OCI-M2 (cell line): Measurements from ENCODE around the gene TIPARP.

Experiments
- DNase-seq: peaks from one replicate; lab custom pipeline; 2025; ENCODE audit not compliant: unreplicated experiment; lab: John Stamatoyannopoulos, UW

The TIPARP gene

DNA sequence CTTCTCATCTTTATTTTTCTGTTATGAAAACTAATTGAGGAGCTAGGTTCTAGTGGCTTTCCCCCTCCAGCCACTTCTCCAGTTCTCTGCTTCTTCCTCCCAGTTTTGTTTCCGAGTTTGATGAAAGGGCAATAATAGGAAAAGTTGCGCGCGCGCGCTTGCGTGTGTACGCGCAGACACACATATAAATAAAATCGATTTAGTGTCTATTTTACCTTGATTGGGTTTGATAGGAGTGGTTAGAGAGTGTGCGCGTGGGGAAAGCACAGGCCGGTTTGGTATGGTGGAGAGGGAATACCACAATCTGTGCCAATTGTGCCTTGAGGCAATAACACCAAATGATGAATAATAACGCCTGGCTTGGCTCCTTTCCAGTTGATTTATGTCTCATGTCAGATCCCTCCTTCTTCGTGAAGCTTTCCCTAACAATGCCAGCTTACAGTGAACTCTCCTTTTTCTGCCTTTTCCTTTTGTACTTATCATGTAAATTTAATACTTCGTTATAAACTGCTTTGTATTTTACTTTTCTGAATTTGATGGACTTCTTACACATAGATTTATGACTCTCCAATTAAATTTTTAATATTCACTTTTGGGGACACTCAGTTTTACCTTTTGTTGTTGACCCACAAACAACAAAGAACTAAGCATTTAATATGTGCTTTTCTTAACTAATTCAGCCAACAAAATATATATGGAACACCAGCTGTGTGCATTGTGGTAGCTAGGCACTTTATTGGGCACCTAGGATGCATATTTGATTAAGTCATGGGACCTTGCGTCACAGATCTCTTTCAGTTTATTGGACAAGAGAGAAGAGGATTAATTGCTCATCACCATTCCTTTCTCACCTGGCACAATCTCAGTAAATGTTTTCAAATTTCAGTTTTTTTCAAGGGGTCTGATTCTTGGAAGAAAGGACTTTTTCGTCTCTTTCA, 1.7 kb downstream of the TIPARP start:
- no peak for DNase-seq

DNA sequence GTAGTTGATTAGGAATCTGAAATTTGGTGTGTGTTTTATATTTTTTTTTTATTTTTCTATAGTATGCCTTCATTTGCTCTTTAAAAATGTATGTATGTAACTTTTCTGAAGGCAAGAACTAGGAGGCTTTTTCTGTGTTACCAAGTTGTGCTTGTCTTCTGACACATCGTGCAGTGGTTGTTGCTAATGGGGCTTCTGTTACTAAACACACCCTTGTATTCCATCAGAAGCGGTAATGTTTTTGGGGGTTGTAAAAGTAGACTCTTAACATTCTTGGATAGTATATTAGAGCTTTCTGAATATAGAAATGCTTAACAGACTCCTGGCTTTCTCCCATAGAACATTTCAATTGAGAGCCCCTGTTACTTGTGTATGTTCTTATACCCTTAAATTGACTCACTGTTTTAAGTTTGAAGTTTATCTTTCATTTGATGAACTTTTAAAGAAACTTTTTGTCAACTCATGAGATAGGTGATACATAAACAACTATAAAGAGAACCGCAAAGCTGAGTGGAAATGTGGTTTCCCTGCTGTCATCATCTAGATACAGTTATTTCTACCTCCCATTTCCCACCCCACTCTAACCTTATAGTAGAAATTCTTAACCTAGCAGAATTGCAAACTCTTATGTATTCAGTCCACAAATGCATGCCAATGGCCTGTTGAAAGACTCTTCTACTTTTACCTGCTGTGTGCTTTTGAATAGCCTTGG, 2.5 kb downstream of the TIPARP start:
- no peak for DNase-seq

DNA sequence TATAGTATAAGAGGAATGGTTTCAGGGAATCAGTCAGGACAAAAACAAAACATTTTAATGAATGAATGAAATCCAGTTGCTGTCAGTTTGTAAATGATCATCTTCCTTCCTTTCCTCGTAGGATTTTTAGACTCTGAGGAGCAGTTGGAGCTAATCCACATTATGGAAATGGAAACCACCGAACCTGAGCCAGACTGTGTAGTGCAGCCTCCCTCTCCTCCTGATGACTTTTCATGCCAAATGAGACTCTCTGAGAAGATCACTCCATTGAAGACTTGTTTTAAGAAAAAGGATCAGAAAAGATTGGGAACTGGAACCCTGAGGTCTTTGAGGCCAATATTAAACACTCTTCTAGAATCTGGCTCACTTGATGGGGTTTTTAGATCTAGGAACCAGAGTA, 3.1 kb downstream of the TIPARP start:
- no peak for DNase-seq

DNA sequence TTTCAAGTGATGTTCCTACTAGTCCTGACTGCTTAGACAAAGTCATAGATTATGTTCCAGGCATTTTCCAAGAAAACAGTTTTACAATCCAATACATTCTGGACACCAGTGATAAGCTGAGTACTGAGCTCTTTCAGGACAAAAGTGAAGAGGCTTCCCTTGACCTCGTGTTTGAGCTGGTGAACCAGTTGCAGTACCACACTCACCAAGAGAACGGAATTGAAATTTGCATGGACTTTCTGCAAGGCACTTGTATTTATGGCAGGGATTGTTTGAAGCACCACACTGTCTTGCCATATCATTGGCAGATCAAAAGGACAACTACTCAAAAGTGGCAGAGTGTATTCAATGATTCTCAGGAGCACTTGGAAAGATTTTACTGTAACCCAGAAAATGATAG, 3.8 kb downstream of the TIPARP start:
- no peak for DNase-seq

DNA sequence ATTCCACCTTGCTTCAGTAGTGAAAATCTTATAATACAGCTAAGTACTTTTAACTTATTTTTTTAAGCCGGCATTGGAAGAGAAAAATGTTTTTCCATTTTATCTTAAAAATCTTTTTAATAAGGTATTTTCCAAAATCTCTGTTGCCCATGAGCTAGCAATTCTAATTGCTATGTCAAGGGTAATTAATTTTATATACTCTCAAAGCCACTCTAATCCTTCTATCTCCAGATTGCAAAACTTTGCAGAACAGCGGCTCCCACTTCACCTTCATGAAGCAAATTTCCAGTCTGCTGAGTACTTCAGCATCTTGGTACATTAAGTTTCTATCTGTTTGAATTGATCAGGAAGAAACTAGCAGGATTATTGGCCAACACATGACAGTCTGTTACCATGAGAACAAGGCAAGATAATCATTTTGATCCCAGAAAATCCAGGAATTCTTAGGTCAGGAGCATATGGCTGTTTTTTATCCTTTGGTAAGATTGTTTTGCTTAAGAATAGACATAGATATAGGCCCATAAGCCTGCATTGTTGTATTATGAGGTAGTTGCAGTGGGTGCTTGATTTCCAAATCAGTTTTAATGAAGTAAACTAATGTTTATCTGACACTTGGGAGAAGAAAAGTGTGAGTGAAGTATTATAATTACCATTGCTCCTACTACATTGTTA, 6.0 kb downstream of the TIPARP start:
- DNase-seq: no peak

DNA sequence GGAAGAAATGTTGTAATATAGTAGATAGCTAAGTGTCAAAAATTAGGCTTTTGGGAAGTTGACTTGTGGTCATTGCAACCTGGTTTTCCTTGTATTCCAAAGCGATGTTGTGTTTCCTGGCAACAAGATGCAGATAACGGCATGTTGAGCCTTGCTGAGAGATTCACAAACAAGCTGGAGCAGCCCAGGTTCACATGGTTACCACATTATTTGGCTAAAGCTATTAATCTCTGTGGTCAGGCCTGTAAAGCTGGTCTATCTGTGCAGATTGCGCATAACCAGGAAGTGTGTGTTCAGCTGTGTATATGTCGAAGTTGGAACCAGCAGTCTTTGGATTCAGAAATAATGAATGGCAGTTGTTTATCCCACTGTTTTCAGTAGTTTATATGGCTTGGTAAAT, 6.6 kb downstream of the TIPARP start:
- DNase-seq: no peak

DNA sequence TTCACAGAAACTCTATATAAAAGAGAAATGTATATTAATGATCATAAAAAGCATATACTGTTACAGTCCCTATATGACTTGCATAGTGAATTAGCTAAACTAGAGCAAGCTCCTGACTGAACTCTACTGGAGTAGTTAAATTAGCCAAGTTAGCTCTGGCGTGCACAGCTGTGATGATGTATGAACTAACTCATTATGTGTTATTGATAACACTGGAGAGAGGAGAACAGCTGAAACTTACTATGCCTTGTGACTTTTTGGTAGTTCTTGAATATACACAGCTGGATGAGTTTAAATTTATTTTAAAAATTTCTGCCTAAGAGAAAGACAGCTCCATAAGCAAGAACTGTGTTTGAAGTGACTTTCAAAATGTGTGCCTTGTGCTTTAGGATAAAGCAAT, 8.1 kb downstream of the TIPARP start:
- DNase-seq: no peak

DNA sequence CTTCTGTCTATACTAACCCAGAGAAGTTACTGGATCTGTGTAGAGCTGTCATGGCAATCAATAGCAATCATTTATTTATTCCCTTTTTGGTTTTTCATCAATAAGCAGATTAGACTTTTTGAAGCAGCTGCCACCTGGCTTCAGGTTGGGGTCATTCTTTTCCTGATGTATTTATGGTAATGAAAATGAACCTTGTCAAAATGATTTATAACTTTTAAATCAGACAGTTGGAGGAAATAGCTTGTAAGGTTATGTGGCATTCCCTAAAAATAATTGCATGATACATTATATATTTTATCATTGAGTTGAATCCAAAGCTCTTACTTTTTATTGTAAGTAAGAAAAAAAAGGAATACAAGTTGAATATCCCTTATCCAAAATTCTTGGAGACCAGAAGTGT, 8.6 kb downstream of the TIPARP start:
- no peak for DNase-seq

DNA sequence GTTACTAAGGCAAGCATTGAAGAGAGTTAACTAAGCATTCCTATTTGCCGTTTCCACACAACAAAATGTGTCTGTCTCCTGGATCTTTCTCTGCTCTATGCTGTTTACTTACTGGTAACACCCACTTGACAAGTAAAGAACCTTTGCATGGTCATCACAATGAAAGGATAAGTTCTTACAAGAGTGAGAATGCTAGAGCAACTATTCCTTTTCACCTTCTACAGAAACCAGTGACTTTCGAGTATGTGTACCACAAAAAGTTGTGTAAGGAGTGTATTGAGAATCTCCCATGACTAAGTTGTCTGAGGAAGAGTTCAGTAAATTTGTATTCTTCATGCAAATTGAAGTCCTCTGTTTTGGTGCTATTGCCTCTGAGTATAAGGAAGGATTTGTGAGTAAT, 10.8 kb downstream of the TIPARP start:
- DNase-seq: no peak

DNA sequence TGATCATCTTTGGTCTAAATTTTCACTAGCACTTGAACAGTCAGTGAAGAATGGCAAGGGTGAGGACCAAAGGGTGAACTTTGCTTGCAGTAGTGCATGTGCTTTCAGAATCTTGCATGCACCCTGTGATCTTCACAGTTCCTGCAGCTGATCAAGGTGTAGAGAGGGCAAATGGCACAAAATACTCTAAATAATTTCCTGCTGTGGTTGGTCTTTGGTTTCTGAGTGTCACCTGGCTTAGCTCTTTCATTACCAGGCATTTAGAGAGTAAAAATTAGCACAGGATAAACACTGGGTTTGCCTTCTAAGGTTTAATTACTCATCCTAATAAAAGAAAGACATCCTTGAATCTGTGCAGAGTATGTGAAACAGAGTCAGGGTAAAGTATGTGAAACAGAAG, 11.4 kb downstream of the TIPARP start:
- no peak for DNase-seq

DNA sequence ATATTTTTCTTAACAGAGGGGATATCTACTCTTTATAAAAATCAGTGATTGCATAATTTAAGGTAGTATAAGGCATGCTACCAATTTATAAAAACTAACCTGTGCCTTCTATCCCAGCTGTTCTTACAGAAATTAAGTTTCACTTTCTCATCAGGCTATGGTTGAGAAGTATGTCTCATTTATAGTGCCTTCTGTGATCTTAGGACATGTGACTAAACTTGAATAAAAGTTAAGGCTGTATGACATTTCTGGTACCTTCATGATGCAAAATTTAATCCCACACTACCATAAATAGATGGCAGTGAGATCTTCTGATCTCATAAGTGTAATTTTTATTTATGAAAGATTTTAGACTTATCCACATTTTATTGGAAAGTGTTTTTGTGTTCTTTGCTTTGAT, 12.6 kb downstream of the TIPARP start:
- no peak for DNase-seq

DNA sequence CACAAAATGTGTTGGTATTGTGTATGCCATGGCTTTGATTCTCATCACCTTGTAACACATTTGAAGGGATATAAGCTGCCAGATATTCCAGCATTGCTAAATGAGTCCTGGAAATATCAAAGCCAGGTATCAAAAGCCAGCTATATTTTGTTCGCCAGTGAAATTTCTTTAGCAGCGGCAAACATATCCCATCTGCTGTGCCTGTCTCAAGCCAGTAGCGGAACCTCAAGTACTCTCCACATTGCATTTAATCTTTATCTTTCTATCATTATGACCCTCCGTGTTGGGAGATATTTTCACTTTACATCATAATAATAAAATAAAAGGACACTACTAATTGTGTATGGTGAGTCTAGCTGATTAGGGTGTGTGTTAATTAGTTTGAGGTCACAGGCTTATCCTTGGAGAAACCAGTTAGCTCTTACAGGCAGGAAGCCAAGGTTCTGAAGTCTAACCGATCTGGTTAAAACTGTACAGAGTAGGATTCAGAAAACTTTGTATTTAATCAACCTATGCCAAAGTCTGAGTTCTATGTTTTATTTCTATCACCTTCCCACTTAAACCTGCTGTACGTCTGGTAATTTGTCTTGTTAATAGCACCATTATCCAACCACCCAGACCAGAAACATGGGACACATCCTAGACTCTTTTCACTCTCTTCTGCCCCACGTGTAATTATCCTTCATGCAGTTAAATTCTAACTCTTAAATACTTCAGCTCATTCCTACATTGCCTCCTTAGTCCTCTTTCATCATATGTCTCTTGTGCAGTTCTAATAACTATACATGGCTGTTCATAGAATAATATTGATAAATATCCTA, 14.5 kb downstream of the TIPARP start:
- DNase-seq: no peak

DNA sequence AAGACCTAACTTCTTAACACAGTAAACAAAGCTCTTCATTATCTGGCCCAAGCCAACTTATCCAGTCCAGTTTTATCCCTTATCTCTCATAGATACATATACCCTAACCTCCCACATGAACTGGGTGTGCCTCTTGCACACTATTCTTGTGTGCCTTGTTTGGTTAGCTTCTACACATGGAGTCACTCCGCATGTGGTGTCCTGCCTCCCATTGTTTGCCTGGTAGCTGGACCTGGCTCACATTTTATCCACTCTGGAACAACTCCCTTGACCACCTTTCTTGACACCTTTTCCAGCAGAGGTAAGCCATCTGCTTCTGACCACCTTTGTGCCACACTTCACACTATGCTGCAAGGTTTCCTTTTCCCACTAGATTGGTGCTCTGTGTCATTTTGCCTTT, 15.2 kb downstream of the TIPARP start:
- DNase-seq: no peak

DNA sequence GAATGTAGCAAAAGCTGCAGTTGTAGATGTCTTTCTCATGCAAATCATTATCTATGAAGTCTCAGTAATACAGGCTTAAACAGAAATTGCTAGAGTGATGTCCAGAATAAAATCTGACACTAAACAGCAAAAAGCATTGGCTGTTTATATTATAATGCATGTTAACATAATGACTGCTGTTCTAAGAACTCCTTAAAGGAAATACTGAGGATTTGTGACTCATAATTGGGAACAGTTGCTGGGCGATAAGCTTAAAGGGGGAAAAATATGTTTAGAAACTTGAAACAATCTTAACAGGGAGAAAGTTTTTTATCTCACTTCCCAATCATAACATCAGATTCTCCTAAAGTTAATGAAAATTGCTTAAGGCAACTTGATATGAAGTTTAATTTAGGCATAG, 17.5 kb downstream of the TIPARP start:
- no peak for DNase-seq

DNA sequence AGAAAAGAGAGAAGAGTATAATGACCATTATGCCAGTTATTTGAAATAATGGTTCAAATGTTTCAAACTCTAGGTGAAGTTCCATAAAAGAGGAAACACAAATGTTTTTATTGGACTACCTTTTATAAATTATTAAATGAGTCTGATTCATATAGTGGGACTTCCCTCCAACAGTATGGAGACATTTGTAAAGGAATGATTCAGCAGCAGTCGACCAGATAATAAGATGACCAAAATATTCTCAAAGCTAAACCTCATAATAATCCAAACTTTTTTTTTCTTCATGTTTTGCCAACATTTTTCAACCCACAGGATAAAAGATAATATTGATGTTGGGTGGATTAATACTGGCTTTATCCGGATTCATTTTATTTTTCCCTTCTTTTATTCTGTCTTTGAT, 18.8 kb downstream of the TIPARP start:
- DNase-seq: no peak

DNA sequence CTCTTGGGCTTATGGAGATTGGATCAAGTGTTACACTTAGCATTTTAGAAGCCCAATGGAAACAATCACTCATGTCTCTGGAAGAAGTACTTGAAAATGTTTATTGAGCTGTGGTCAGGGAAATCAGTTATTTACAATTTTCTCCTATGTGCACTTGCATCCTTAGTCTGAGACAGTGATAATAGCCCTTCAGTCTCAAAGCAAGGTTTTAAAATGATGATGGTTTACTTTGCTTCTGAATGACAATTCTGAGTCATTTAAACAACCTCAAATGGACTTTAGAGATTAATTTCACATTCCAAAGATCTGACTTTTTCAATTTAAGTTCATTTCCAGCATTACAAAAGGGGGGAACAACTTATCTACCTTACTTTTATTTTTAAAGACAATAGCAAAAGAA, 20.1 kb downstream of the TIPARP start:
- DNase-seq: no peak

DNA sequence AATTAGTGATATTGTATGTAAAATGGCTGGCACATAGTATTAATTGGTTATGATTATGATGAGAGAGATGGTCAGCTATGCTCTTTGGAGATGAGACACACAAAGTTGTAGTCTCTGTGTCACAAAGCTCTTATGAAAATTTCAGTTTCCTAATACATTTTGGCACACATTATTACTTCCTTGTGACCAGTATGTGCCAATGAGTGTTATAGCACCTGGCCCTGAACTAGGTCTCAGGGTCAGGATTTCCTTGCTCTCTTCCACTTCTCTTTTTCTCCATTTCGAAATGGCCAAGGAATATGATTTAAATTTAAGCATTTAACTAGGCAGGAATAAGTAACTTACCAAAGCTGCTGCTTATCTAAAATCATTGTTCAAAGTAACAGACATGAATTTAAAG, 28.0 kb downstream of the TIPARP start:
- no peak for DNase-seq

DNA sequence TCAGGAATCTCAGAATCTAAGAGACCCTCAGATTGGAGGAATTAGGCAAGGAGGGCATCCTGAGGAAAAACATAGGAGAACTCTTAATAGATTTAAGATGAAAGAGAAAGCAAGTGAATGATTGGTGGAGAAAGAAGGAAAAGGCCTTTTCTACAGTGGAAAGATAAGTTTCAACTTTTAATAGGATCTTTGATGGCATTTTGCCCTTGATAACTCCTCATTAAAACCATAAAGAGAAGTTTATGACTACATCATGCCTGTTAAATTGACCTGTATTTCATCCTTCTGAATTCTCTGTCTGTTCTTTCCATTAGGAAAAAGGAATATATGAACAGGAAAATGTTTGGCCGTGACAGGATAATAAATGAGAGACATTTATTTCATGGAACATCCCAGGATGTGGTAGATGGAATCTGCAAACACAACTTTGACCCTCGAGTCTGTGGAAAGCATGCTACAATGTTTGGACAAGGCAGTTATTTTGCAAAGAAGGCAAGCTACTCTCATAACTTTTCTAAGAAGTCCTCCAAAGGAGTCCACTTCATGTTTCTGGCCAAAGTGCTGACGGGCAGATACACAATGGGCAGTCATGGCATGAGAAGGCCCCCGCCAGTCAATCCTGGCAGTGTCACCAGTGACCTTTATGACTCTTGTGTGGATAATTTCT, 30.1 kb downstream of the TIPARP start:
- DNase-seq: no peak

DNA sequence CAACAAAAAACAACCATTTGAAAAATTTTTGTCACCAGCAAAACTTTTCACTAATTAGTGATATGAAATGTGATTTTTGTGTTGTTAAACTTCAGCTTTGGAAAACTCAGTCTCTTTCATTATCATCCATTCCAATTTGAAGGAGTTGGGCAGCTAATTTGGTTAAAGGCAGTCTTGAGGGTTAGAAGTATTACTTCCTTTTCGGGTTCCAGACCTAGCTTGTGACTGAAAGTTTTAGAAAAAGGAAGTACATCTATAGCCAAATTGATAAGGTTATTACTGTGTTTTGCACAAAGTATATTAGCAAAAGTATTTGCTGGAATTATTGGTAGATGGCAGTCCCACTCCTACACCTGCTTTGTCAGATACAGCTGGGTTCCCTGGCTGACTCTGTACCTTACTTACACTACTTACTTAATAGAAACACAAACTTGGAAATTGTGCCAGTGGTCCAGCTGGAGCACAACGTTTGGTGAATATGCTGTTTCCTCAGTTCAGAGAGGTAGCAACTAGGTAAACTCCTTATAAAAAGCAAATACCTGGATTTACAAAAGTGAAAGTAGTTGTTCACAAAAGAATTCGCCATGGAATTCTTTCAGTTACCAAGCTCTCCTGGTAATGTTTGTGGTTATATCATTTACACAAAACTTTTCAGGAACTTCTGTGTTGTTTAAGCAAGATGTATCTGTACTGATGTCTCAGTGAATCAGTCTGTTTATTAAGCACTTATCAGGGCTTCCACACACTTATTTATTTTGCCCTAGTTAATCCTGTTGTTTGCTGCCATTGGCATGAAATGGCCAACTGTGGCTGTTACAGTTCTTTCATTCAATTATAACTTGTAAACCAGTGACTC, 31.6 kb downstream of the TIPARP start:
- no peak for DNase-seq

DNA sequence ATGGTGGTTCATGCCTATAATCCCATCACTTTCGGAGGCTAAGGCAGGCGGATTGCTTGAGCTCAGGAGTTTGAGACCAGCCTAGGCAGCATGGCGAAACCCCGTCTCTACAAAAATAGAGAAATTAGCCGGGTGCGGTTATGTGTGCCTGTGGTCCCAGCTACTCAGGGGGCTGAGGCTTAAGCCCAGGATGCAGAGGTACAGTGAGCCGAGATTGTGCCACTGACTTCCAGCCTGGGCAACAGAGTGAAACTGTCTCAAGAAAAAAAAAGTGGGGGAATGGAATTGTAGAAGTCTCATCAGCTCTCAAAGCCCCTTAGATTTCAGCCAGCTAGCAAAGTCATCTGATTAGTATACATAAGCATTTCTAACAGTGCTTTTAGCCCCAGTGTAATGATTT, 33.2 kb downstream of the TIPARP start:
- no peak for DNase-seq
